ENCODE data around the gene S1PR3.

DNA sequence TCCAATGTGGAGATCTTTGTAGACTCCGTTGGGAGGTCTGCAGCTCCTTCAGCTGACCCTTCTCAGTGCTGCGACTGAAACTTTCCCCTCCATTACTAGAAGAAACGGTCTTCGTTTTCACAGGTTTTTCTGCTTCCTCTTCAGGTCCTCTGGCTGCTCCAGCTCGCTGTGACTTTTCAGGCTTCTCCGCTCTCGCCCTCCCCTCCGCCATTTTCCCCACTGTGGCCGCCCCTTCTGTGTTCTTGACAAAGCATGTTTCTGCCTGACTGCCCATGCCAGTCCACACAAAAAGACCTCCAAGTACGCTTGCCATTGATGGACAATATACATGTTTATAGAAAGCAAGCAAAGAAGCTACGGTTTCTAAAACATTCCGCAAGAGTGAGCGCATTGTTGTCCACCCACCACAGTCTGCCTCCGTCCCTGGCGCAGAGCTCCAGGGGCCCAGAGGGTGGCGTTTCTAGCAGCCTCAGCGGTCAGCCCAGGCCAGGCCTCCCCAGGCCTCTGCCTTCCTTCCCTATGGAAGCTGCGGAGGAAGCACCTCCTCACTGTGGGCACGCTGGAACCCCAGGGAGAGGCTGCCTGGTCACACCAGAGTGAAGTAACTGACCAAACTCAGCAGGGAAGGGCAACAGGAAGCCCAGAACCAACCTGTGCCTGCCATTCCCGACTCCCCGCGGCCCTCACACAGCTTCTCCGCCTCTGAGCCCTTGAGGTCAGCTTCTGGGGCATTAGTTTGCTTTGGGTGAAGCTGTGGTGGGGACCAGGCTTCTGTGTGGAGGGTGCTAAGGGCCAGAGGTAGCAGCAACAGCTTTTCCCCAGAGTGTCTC lies 19.9 kb upstream of the S1PR3 start:
- TF ChIP-seq CTCF (IDR thresholded peaks at IDR 0.05; ENCODE audit: low read depth, low read length, poor library complexity, severe bottlenecking) = no peak
- TF ChIP-seq EZH2phosphoT487 (IDR thresholded peaks at IDR 0.05; ENCODE audit: borderline replicate concordance, low read length) = no peak
